ENCODE results near the gene LETM1.

LETM1 gene

DNA sequence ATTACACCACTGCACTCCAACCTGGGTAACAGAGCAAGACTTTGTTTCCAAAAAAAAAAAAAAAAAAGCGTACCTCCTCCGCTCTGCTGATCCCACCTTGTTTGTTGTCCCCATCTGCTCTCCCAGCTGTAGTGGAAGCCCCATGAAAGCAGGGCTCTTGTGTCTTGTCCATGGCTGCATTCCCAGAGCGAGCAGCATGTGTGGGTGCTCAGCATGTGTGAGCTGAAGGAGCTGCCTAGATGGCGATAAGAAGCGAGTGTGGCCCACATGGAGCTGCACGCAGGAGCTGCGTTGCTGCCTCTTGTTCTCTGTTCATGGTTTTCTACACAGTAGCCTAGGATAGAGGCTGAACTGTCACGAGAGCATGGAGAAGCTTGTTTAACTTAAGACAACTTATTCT is 27.6 kb upstream of the LETM1 start:
- TF ChIP-seq TOX (CRISPR knock-in tag; IDR thresholded peaks at IDR 0.05; ENCODE audit: borderline replicate concordance): no peak
- no peak for TF ChIP-seq GLIS3 (CRISPR knock-in tag; IDR thresholded peaks at IDR 0.05)
- no peak for TF ChIP-seq BACH2 (CRISPR knock-in tag; IDR thresholded peaks at IDR 0.05; ENCODE audit: borderline replicate concordance)
- no peak for TF ChIP-seq ARNTL (CRISPR knock-in tag; IDR thresholded peaks at IDR 0.05; ENCODE audit: borderline replicate concordance, low read depth)
- TF ChIP-seq ESRRG (CRISPR knock-in tag; IDR thresholded peaks at IDR 0.05): no peak
- TF ChIP-seq, protein P1, sequence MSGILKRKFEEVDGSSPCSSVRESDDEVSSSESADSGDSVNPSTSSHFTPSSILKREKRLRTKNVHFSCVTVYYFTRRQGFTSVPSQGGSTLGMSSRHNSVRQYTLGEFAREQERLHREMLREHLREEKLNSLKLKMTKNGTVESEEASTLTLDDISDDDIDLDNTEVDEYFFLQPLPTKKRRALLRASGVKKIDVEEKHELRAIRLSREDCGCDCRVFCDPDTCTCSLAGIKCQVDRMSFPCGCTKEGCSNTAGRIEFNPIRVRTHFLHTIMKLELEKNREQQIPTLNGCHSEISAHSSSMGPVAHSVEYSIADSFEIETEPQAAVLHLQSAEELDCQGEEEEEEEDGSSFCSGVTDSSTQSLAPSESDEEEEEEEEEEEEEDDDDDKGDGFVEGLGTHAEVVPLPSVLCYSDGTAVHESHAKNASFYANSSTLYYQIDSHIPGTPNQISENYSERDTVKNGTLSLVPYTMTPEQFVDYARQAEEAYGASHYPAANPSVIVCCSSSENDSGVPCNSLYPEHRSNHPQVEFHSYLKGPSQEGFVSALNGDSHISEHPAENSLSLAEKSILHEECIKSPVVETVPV (CRISPR knock-in tag; IDR thresholded peaks at IDR 0.05): no peak
- TF ChIP-seq, protein P2, sequence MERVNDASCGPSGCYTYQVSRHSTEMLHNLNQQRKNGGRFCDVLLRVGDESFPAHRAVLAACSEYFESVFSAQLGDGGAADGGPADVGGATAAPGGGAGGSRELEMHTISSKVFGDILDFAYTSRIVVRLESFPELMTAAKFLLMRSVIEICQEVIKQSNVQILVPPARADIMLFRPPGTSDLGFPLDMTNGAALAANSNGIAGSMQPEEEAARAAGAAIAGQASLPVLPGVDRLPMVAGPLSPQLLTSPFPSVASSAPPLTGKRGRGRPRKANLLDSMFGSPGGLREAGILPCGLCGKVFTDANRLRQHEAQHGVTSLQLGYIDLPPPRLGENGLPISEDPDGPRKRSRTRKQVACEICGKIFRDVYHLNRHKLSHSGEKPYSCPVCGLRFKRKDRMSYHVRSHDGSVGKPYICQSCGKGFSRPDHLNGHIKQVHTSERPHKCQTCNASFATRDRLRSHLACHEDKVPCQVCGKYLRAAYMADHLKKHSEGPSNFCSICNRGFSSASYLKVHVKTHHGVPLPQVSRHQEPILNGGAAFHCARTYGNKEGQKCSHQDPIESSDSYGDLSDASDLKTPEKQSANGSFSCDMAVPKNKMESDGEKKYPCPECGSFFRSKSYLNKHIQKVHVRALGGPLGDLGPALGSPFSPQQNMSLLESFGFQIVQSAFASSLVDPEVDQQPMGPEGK (CRISPR knock-in tag; IDR thresholded peaks at IDR 0.05; ENCODE audit: borderline replicate concordance): no peak
- no peak for TF ChIP-seq CSDC2 (CRISPR knock-in tag; IDR thresholded peaks at IDR 0.05)
- TF ChIP-seq OSR1 (CRISPR knock-in tag; IDR thresholded peaks at IDR 0.05): no peak
- no peak for TF ChIP-seq ZC3H10 (CRISPR knock-in tag; IDR thresholded peaks at IDR 0.05)
- TF ChIP-seq ISL1 (CRISPR knock-in tag; IDR thresholded peaks at IDR 0.05): no peak
- no peak for TF ChIP-seq ZNF565 (CRISPR knock-in tag; conservative IDR thresholded peaks at IDR 0.05; ENCODE audit: low read depth)
- TF ChIP-seq ZFP30 (CRISPR knock-in tag; IDR thresholded peaks at IDR 0.05): no peak
- TF ChIP-seq PPARA (CRISPR knock-in tag; IDR thresholded peaks at IDR 0.05; ENCODE audit: borderline replicate concordance): no peak
- no peak for TF ChIP-seq ZNF70 (CRISPR knock-in tag; IDR thresholded peaks at IDR 0.05)
- TF ChIP-seq SNAI2 (CRISPR knock-in tag; IDR thresholded peaks at IDR 0.05): no peak
- TF ChIP-seq TCF4 (CRISPR knock-in tag; IDR thresholded peaks at IDR 0.05; ENCODE audit: borderline replicate concordance): no peak
- ATAC-seq: no peak

DNA sequence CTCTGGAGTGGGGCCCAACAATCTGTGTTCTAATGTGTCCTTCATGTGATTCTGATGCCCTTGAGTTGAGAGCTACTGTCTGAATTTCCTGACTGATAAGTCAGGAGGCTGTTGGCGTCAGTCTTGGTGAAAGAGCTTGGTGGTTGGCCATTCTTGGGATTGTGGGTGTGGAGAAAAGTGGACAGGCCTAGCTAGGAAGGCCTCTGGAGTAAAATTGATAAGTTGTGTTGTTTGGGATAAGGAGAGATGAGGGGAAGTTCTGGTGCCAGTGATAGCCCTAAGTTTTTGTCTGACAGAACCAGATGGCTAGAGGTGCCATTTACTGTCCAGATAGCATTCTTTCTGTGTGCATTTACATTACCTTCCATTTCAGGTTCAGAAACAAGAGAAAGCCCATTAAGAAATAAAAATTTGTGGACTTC is 26.9 kb upstream of the LETM1 start:
- TF ChIP-seq CSDC2 (CRISPR knock-in tag; IDR thresholded peaks at IDR 0.05): no peak
- TF ChIP-seq ZFP30 (CRISPR knock-in tag; IDR thresholded peaks at IDR 0.05): no peak
- no peak for TF ChIP-seq ZNF70 (CRISPR knock-in tag; IDR thresholded peaks at IDR 0.05)
- no peak for TF ChIP-seq ARNTL (CRISPR knock-in tag; IDR thresholded peaks at IDR 0.05; ENCODE audit: borderline replicate concordance, low read depth)
- TF ChIP-seq ZNF8 (CRISPR knock-in tag; IDR thresholded peaks at IDR 0.05): no peak
- TF ChIP-seq, protein P2 (CRISPR knock-in tag; IDR thresholded peaks at IDR 0.05; ENCODE audit: borderline replicate concordance): no peak
- TF ChIP-seq TOX (CRISPR knock-in tag; IDR thresholded peaks at IDR 0.05; ENCODE audit: borderline replicate concordance): no peak
- no peak for TF ChIP-seq ESRRG (CRISPR knock-in tag; IDR thresholded peaks at IDR 0.05)
- TF ChIP-seq TCF4 (CRISPR knock-in tag; IDR thresholded peaks at IDR 0.05; ENCODE audit: borderline replicate concordance): no peak
- TF ChIP-seq OSR1 (CRISPR knock-in tag; IDR thresholded peaks at IDR 0.05): no peak
- TF ChIP-seq ZFP3 (CRISPR knock-in tag; IDR thresholded peaks at IDR 0.05): no peak
- no peak for TF ChIP-seq ISL1 (CRISPR knock-in tag; IDR thresholded peaks at IDR 0.05)
- no peak for TF ChIP-seq ZC3H10 (CRISPR knock-in tag; IDR thresholded peaks at IDR 0.05)
- TF ChIP-seq GLIS3 (CRISPR knock-in tag; IDR thresholded peaks at IDR 0.05): no peak
- ATAC-seq: no peak

DNA sequence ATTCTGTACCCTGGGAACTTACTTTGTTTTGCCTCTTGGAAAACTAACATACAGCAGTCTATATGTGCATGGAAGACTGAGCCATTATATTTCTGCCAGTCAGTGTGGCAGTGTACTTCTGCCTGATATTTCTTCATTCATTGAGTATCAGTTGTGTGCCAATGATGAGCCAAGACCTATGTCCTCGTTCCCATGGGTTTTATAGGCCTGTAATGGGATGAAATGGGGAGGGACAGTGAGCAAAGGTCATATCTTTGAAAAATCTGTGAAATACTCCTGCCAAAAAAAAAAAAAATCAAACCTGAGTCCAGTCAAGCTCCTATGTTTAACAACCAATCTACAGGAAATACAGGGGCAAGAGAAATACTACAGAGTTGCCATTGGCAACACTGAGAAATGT is 24.4 kb upstream of the LETM1 start:
- ATAC-seq: no peak

More for the DNA sequence above, 24.4 kb upstream of the LETM1 start:
- TF ChIP-seq, protein P3, sequence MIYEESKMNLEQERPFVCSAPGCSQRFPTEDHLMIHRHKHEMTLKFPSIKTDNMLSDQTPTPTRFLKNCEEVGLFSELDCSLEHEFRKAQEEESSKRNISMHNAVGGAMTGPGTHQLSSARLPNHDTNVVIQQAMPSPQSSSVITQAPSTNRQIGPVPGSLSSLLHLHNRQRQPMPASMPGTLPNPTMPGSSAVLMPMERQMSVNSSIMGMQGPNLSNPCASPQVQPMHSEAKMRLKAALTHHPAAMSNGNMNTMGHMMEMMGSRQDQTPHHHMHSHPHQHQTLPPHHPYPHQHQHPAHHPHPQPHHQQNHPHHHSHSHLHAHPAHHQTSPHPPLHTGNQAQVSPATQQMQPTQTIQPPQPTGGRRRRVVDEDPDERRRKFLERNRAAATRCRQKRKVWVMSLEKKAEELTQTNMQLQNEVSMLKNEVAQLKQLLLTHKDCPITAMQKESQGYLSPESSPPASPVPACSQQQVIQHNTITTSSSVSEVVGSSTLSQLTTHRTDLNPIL (CRISPR knock-in tag; IDR thresholded peaks at IDR 0.05; ENCODE audit: low read depth): no peak
- TF ChIP-seq, protein P2 (CRISPR knock-in tag; IDR thresholded peaks at IDR 0.05; ENCODE audit: borderline replicate concordance): no peak
- TF ChIP-seq SNAI2 (CRISPR knock-in tag; IDR thresholded peaks at IDR 0.05) (no peak), ESRRG (CRISPR knock-in tag; IDR thresholded peaks at IDR 0.05) (no peak), ARNTL (CRISPR knock-in tag; IDR thresholded peaks at IDR 0.05; ENCODE audit: borderline replicate concordance, low read depth) (no peak), BACH2 (CRISPR knock-in tag; IDR thresholded peaks at IDR 0.05; ENCODE audit: borderline replicate concordance) (no peak), ZNF70 (CRISPR knock-in tag; IDR thresholded peaks at IDR 0.05) (no peak), GLIS3 (CRISPR knock-in tag; IDR thresholded peaks at IDR 0.05) (no peak), ZFP3 (CRISPR knock-in tag; IDR thresholded peaks at IDR 0.05) (no peak), RARB (CRISPR knock-in tag; IDR thresholded peaks at IDR 0.05) (no peak), ZFP30 (CRISPR knock-in tag; IDR thresholded peaks at IDR 0.05) (no peak), ZNF565 (CRISPR knock-in tag; conservative IDR thresholded peaks at IDR 0.05; ENCODE audit: low read depth) (no peak), CSDC2 (CRISPR knock-in tag; IDR thresholded peaks at IDR 0.05) (no peak), TOX (CRISPR knock-in tag; IDR thresholded peaks at IDR 0.05; ENCODE audit: borderline replicate concordance) (no peak)

All from SK-N-SH treated with all-trans-retinoic acid at 6 μM for 48 hours (cell line).